ENCODE data around the gene SUPT3H. TPM values are rescaled to one million over a fixed set of nuclear protein-coding genes. Genes with fewer than 3 reads are reported as not detected.

Gene SUPT3H
- total RNA-seq, 4 donors from 2014 or later, result 1.6 to 5.6 (median 3.8) TPM

GRCh38 chr6:45326698-45327417 is 50.9 kb downstream of the SUPT3H start:
- no peak for DNase-seq (ENCODE audit: low spot score in 2 of 2)
- H3K4me3 ChIP-seq (ENCODE audit: low read depth, poor library complexity, severe bottlenecking), result no peak overlapping the region
- WGBS, 2 donors, result 84 to 87% methylated on average over 5 of the region's 5 CpGs
- intact Hi-C loops (cut with DNase I; ENCODE audit: low total_unique reads), result no loop called here
- no peak for TF ChIP-seq POLR2A (IDR thresholded peaks at IDR 0.05)
- no peak for TF ChIP-seq CTCF (IDR thresholded peaks at IDR 0.05)

- DNase-seq (ENCODE audit: low spot score in 2 of 2), result no peak
- intact Hi-C loops (cut with DNase I; ENCODE audit: low total_unique reads), result no loop called here
- WGBS, 2 donors, result 79 to 81% methylated on average over 3 of the region's 3 CpGs
Measured at GRCh38 chr6:45323656-45324224, 54.0 kb downstream of the SUPT3H start.

GRCh38 chr6:45320349-45320748 is 57.4 kb downstream of the SUPT3H start:
- TF ChIP-seq CTCF (IDR thresholded peaks at IDR 0.05) (no peak), POLR2A (IDR thresholded peaks at IDR 0.05) (no peak)
- no peak for DNase-seq (ENCODE audit: low spot score in 2 of 2)
- WGBS, 2 donors, result 89 to 92% methylated on average over 4 of the region's 4 CpGs
- intact Hi-C loops (cut with DNase I; ENCODE audit: low total_unique reads), result no loop called here
- H3K4me3 ChIP-seq (ENCODE audit: low read depth, poor library complexity, severe bottlenecking), result no peak overlapping the region

More at GRCh38 chr6:45323656-45324224, 54.0 kb downstream of the SUPT3H start:
- H3K4me3 ChIP-seq (ENCODE audit: low read depth, poor library complexity, severe bottlenecking), result no peak overlapping the region
- TF ChIP-seq POLR2A (IDR thresholded peaks at IDR 0.05), result no peak
- no peak for TF ChIP-seq CTCF (IDR thresholded peaks at IDR 0.05)

GRCh38 chr6:45314146-45314545 is 63.6 kb downstream of the SUPT3H start:
- 79 to 81% methylated on average over 5 of the region's 5 CpGs for WGBS, 2 donors
- TF ChIP-seq CTCF (IDR thresholded peaks at IDR 0.05) (no peak), POLR2A (IDR thresholded peaks at IDR 0.05) (no peak)
- intact Hi-C loops (cut with DNase I; ENCODE audit: low total_unique reads), result no loop called here
- no peak for DNase-seq (ENCODE audit: low spot score in 2 of 2)
- no peak overlapping the region for H3K4me3 ChIP-seq (ENCODE audit: low read depth, poor library complexity, severe bottlenecking)

GRCh38 chr6:45310118-45310788 is 67.5 kb downstream of the SUPT3H start:
- TF ChIP-seq CTCF (IDR thresholded peaks at IDR 0.05) (no peak), POLR2A (IDR thresholded peaks at IDR 0.05) (no peak)
- WGBS, 2 donors, result 82 to 86% methylated on average over 7 of the region's 7 CpGs
- DNase-seq (ENCODE audit: low spot score in 2 of 2), result no peak
- intact Hi-C loops (cut with DNase I; ENCODE audit: low total_unique reads), result no loop called here
- H3K4me3 ChIP-seq (ENCODE audit: low read depth, poor library complexity, severe bottlenecking), result no peak overlapping the region

All from lower leg skin (tissue), 4 donors.